ENCODE measurements around the gene MIXL1. TPM values are rescaled to one million over a fixed set of nuclear protein-coding genes. Genes with fewer than 3 reads are reported as not detected.
A peak's percentile ranks its signal among the peaks of the same experiment; 100 is the strongest.

MIXL1 gene
- total RNA-seq, 4 donors from 2014 or later, result not detected

- Histone ChIP-seq H3K27ac (no peak overlapping the region), H3K4me3 (peak overlapping the region in 1 of 2 donors; percentile 36), H3K4me1 (no peaks in the 10 kb centered on the region), H3K9me3 (no peaks in the 10 kb centered on the region), H3K36me3 (no peaks in the 10 kb centered on the region), H3K27me3 (peaks cover 0 to 4% of the 10 kb centered on the region in 2 donors)
- no peak for TF ChIP-seq CTCF (IDR thresholded peaks at IDR 0.05)
- TF ChIP-seq POLR2A (IDR thresholded peaks at IDR 0.05), result no peak
- DNase-seq, result no peak
- intact Hi-C loops (cut with DNase I; ENCODE audit: low total_unique reads), result no loop called here
These were observed 351 bp downstream of the MIXL1 start for GRCh38 chr1:226223786-226224244.

- intact Hi-C loops (cut with DNase I; ENCODE audit: low total_unique reads), result no loop called here
These were observed 3.1 kb downstream of the MIXL1 start for GRCh38 chr1:226226601-226227000.

GRCh38 chr1:226233293-226233692 lies 9.8 kb downstream of the MIXL1 start:
- TF ChIP-seq CTCF (IDR thresholded peaks at IDR 0.05) (no peak), POLR2A (IDR thresholded peaks at IDR 0.05) (no peak)
- DNase-seq, result no peak
- Histone ChIP-seq H3K27me3 (no peaks in the 10 kb centered on the region), H3K9me3 (no peaks in the 10 kb centered on the region), H3K4me1 (no peaks in the 10 kb centered on the region), H3K36me3 (no peaks in the 10 kb centered on the region), H3K27ac (no peak overlapping the region), H3K4me3 (no peak overlapping the region)
- intact Hi-C loops (cut with DNase I; ENCODE audit: low total_unique reads), result no loop called here

More at GRCh38 chr1:226226601-226227000, 3.1 kb downstream of the MIXL1 start:
- no peak for DNase-seq
- TF ChIP-seq POLR2A (IDR thresholded peaks at IDR 0.05) (no peak), CTCF (IDR thresholded peaks at IDR 0.05) (no peak)
- H3K4me1 ChIP-seq, result no peaks in the 10 kb centered on the region
- H3K9me3 ChIP-seq, result no peaks in the 10 kb centered on the region
- H3K27me3 ChIP-seq, result peaks cover 0 to 4% of the 10 kb centered on the region in 2 donors
- H3K27ac ChIP-seq, result no peak overlapping the region
- no peaks in the 10 kb centered on the region for H3K36me3 ChIP-seq
- H3K4me3 ChIP-seq, result no peak overlapping the region

- no peak for DNase-seq
- intact Hi-C loops (cut with DNase I; ENCODE audit: low total_unique reads), result no loop called here
- Histone ChIP-seq H3K36me3 (no peaks in the 10 kb centered on the region), H3K27me3 (no peaks in the 10 kb centered on the region), H3K4me3 (no peak overlapping the region), H3K4me1 (no peaks in the 10 kb centered on the region), H3K9me3 (no peaks in the 10 kb centered on the region), H3K27ac (no peak overlapping the region)
- no peak for TF ChIP-seq POLR2A (IDR thresholded peaks at IDR 0.05)
- TF ChIP-seq CTCF (IDR thresholded peaks at IDR 0.05), result no peak
These were observed 10.3 kb downstream of the MIXL1 start for GRCh38 chr1:226233806-226234205.

- no peak overlapping the region for H3K27ac ChIP-seq
- DNase-seq, result no peak
- no peaks in the 10 kb centered on the region for H3K27me3 ChIP-seq
- H3K36me3 ChIP-seq, result no peaks in the 10 kb centered on the region
- H3K9me3 ChIP-seq, result no peaks in the 10 kb centered on the region
- H3K4me1 ChIP-seq, result no peaks in the 10 kb centered on the region
- H3K4me3 ChIP-seq, result no peak overlapping the region
- TF ChIP-seq CTCF (IDR thresholded peaks at IDR 0.05), result no peak
- TF ChIP-seq POLR2A (IDR thresholded peaks at IDR 0.05), result no peak
- intact Hi-C loops (cut with DNase I; ENCODE audit: low total_unique reads), result no loop called here
These were observed 13.4 kb downstream of the MIXL1 start for GRCh38 chr1:226236826-226237225.
